Measurements from ENCODE around the gene KCNN1.

- TF ChIP-seq CTCF (conservative IDR thresholded peaks at IDR 0.05 in 1 of 2, IDR thresholded peaks at IDR 0.05 in 1 of 2; ENCODE audit: low read depth in 1 of 2, low read length in 2 of 2) = no peak
- no peak for TF ChIP-seq EZH2 (IDR thresholded peaks at IDR 0.05; ENCODE audit: low read length, missing control alignments)
Measured at GRCh38 chr19:17965370-17966128, 1.4 kb upstream of the KCNN1 start.
